SU-DHL-6 (cell line): ENCODE measurements around the gene GRID1.

Experiments
- H2AFZ ChIP-seq: fragments of 200-600 bp; sonication (generic); 2 replicates; pipeline ENCODE4 v1.6.1; 2014; ENCODE audit warnings: low read depth, mild to moderate bottlenecking, moderate library complexity, mixed read lengths, antibody characterized with exemption, low read length; ENCODE audit not compliant: severe bottlenecking
- H3F3A ChIP-seq: fragments of 200-600 bp; shearing (Covaris generic); 2 replicates; pipeline ENCODE4 v1.6.0; 2016; ENCODE audit warnings: antibody characterized with exemption, mild to moderate bottlenecking; ENCODE audit not compliant: insufficient read depth
- H3K27ac ChIP-seq: fragments of 200-600 bp; sonication (generic); 2 replicates; pipeline ENCODE4 v1.5.1; 2016; ENCODE audit warnings: low read depth, mild to moderate bottlenecking, low read length, moderate library complexity, mixed read lengths
- H3K27me3 ChIP-seq: fragments of 200-600 bp; sonication (generic), shearing (Covaris generic); 2 replicates; pipeline ENCODE4 v1.6.0; 2014; ENCODE audit warnings: mild to moderate bottlenecking, low read length
- H3K36me3 ChIP-seq: fragments of 200-600 bp; sonication (generic); 2 replicates; pipeline ENCODE4 v1.6.1; 2014; ENCODE audit warnings: mild to moderate bottlenecking, low read length, mixed read lengths
- H3K4me2 ChIP-seq: fragments of 300-600, 200-600 bp; shearing (Covaris generic), sonication (generic); 2 replicates; pipeline ENCODE4 v1.6.0; 2014; ENCODE audit warnings: low read length, low read depth, mild to moderate bottlenecking; ENCODE audit not compliant: poor library complexity, severe bottlenecking
- H3K4me3 ChIP-seq: fragments of 200-600 bp; sonication (generic); 2 replicates; pipeline ENCODE4 v1.5.1; 2014; ENCODE audit warnings: antibody characterized with exemption, low read length, mild to moderate bottlenecking, mixed read lengths; ENCODE audit not compliant: insufficient read depth, poor library complexity, severe bottlenecking
- H3K79me2 ChIP-seq: fragments of 200-600 bp; sonication (generic); 2 replicates; pipeline ENCODE4 v1.6.1; 2014; ENCODE audit warnings: mild to moderate bottlenecking, low read length, moderate library complexity; ENCODE audit not compliant: insufficient read depth
- H3K9ac ChIP-seq: fragments of 200-600 bp; sonication (generic); 2 replicates; pipeline ENCODE4 v1.7.0; 2014; ENCODE audit warnings: mild to moderate bottlenecking, low read length
- H3K9me2 ChIP-seq: fragments of 200-600 bp; sonication (generic); replicated peaks from 2 replicates; pipeline ENCODE4 v1.6.1; 2014; ENCODE audit warnings: low read length; ENCODE audit not compliant: insufficient read depth
- H3K9me3 ChIP-seq: fragments of 200-600 bp; sonication (generic); 2 replicates; pipeline ENCODE4 v1.6.1; 2014; ENCODE audit warnings: low read length, mixed read lengths; ENCODE audit not compliant: insufficient read depth
- H4K20me1 ChIP-seq: fragments of 200-600 bp; sonication (generic); 2 replicates; pipeline ENCODE4 v1.6.1; 2014; ENCODE audit warnings: low read depth, mild to moderate bottlenecking, antibody characterized with exemption, low read length, moderate library complexity, mixed read lengths
- EZH2phosphoT487 ChIP-seq: fragments of 200-600 bp; sonication (generic), shearing (Covaris generic); conservative IDR thresholded peaks from 2 replicates; pipeline ENCODE4 v1.6.1; 2018; ENCODE audit warnings: mild to moderate bottlenecking, antibody characterized with exemption, low read length, moderate library complexity, mixed read lengths
- TF ChIP-seq, protein P1 (sequence below): fragments of 200-600 bp; sonication (generic); IDR thresholded peaks from one replicate; pipeline ENCODE4 v1.5.1; 2017; ENCODE audit warnings: antibody characterized with exemption, mild to moderate bottlenecking, low read length, moderate library complexity; ENCODE audit not compliant: insufficient read depth, poor library complexity, severe bottlenecking

Gene GRID1

DNA sequence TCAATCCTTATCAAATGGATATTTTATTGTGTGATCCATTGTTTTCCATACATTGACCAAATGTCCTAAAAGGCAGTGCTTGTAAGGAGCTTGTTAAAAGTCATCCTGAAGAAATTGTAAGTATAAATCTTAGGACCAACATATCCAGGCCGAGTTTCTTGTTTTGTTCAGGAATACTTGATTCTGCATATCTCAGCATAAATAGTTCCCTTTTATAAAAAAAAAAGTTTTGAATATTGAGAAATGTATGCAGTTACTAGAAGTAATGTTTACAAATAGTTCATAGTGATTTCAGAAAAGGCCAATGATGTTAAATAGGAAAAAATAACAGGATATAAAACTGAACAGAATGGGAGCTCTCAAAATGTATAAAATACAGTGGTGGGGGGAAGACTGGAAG lies 6.6 kb downstream of the GRID1 start:
- H3K4me3 ChIP-seq: no peak overlapping the region

DNA sequence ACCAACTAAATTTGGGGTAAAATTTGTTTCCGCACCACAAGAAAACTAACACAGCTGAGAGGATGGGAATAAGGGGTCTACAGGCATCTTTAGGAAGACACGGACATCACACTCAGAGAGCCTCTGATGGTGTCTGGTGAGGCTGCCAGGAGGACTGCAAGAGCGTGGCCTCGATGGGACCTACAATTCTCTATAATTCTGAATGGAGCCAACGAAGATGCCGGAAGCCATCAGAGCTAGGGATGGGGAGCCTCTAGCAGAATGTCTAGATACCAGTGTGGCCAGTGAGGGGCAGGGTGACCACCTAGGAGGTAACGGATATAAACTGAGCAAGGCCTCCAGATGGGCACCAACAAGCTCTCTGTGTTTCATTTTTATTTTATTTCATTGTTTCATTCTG lies 7.5 kb downstream of the GRID1 start:
- H3K27me3 ChIP-seq: no peaks in the 10 kb centered on the region
- H3K9ac ChIP-seq: no peak overlapping the region
- no peaks in the 10 kb centered on the region for H3K9me2 ChIP-seq
- no peak overlapping the region for H3K27ac ChIP-seq
- H4K20me1 ChIP-seq: no peaks in the 10 kb centered on the region
- H3K4me3 ChIP-seq: no peak overlapping the region
- H3F3A ChIP-seq: no peaks in the 10 kb centered on the region; the same call in 1 of the 2 replicates
- H3K4me2 ChIP-seq: no peak overlapping the region
- no peaks in the 10 kb centered on the region for H3K9me3 ChIP-seq
- H3K79me2 ChIP-seq: no peaks in the 10 kb centered on the region
- H3K36me3 ChIP-seq: no peaks in the 10 kb centered on the region
- TF ChIP-seq EZH2phosphoT487: no peak
- TF ChIP-seq, protein P1, sequence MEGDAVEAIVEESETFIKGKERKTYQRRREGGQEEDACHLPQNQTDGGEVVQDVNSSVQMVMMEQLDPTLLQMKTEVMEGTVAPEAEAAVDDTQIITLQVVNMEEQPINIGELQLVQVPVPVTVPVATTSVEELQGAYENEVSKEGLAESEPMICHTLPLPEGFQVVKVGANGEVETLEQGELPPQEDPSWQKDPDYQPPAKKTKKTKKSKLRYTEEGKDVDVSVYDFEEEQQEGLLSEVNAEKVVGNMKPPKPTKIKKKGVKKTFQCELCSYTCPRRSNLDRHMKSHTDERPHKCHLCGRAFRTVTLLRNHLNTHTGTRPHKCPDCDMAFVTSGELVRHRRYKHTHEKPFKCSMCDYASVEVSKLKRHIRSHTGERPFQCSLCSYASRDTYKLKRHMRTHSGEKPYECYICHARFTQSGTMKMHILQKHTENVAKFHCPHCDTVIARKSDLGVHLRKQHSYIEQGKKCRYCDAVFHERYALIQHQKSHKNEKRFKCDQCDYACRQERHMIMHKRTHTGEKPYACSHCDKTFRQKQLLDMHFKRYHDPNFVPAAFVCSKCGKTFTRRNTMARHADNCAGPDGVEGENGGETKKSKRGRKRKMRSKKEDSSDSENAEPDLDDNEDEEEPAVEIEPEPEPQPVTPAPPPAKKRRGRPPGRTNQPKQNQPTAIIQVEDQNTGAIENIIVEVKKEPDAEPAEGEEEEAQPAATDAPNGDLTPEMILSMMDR: no peak
- no peak overlapping the region for H2AFZ ChIP-seq

More for the DNA sequence above, 6.6 kb downstream of the GRID1 start:
- Histone ChIP-seq H3K4me2 (no peak overlapping the region), H3K36me3 (no peaks in the 10 kb centered on the region), H3K79me2 (no peaks in the 10 kb centered on the region), H2AFZ (no peak overlapping the region), H3K9me2 (no peaks in the 10 kb centered on the region), H4K20me1 (no peaks in the 10 kb centered on the region), H3K9me3 (no peaks in the 10 kb centered on the region), H3K27ac (no peak overlapping the region), H3K27me3 (no peaks in the 10 kb centered on the region), H3F3A (no peaks in the 10 kb centered on the region; the same call in 1 of the 2 replicates), H3K9ac (no peak overlapping the region)
- TF ChIP-seq, protein P1: no peak
- no peak for TF ChIP-seq EZH2phosphoT487

DNA sequence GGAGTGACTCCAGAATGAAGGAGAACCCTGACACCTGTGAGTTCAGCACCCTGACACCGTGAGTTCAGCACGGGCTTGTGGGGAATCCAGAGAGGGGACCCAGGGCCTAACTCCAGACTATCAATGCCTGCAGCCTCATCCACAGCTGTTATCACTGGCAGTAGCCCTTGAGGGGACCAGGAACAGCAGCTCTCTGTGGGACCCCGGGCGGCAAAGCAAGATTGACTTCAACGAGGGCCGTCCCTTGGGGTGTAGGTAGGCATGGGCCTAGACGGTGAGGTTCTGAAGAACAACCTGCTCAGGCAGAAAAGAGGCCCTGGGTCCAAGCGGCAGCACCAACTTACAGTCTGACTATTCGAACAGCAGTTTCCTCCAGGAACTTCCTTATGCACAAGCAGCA lies 8.9 kb downstream of the GRID1 start:
- Histone ChIP-seq H3K27me3 (no peaks in the 10 kb centered on the region), H3K4me2 (no peak overlapping the region), H3K9ac (no peak overlapping the region), H3K27ac (no peak overlapping the region), H2AFZ (no peak overlapping the region), H3K4me3 (no peak overlapping the region), H3K9me3 (no peaks in the 10 kb centered on the region), H3K36me3 (no peaks in the 10 kb centered on the region), H3K9me2 (no peaks in the 10 kb centered on the region), H3F3A (no peaks in the 10 kb centered on the region; the same call in 1 of the 2 replicates), H4K20me1 (no peaks in the 10 kb centered on the region), H3K79me2 (no peaks in the 10 kb centered on the region)
- TF ChIP-seq, protein P1: no peak
- no peak for TF ChIP-seq EZH2phosphoT487

DNA sequence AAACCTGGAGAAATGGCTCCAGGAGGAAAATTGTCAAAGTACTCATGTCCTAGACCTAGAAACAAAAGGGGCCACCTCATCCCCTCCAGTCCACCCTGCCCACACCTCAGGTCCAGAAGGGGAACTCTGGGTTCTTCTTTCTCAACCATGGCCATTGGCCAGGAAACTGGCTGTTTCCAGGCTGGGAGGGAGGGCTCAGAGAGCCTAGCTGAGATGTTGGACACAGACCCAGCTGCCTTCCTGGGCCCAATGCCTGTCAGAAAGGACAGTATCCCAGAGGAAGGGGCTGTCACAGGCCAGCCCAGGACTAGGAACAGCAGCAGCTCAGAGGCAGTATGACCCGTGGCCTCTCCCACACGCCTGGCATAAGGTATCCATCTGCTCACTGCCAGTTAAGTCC lies 9.6 kb downstream of the GRID1 start:
- no peaks in the 10 kb centered on the region for H3K79me2 ChIP-seq
- no peaks in the 10 kb centered on the region for H4K20me1 ChIP-seq
- no peaks in the 10 kb centered on the region; the same call in 1 of the 2 replicates for H3F3A ChIP-seq
- no peak overlapping the region for H3K4me2 ChIP-seq
- no peaks in the 10 kb centered on the region for H3K27me3 ChIP-seq
- no peaks in the 10 kb centered on the region for H3K9me3 ChIP-seq
- no peak overlapping the region for H3K4me3 ChIP-seq
- no peak overlapping the region for H2AFZ ChIP-seq
- no peak overlapping the region for H3K9ac ChIP-seq
- no peak overlapping the region for H3K27ac ChIP-seq
- no peak for TF ChIP-seq EZH2phosphoT487
- TF ChIP-seq, protein P1: no peak
- no peaks in the 10 kb centered on the region for H3K9me2 ChIP-seq
- H3K36me3 ChIP-seq: no peaks in the 10 kb centered on the region
